ACC112 (cell line): Measurements from ENCODE around the gene OR9Q2.
"Not testable (repeated sequence)": the region's sequence is repeated elsewhere in the genome, so short reads cannot be mapped to it uniquely, and the experiment has no call there.

Experiments used
- H2AFZ ChIP-seq: fragments of 200-600 bp; sonication (generic); one replicate; pipeline ENCODE4 v1.6.0; 2017; ENCODE audit warnings: antibody characterized with exemption, low read length; ENCODE audit not compliant: unreplicated experiment
- H3K27ac ChIP-seq: fragments of 200-600 bp; sonication (generic); 2 replicates; pipeline ENCODE4 v1.5.1; 2014; ENCODE audit warnings: low read depth, mild to moderate bottlenecking, antibody characterized with exemption, low read length, moderate library complexity
- H3K27me3 ChIP-seq: fragments of 200-600 bp; sonication (generic); 2 replicates; pipeline ENCODE4 v1.6.1; 2014; ENCODE audit warnings: mild to moderate bottlenecking, antibody characterized with exemption, low read length, moderate library complexity, mixed read lengths; ENCODE audit not compliant: insufficient read depth
- H3K36me3 ChIP-seq: fragments of 200-600 bp; sonication (generic); 2 replicates; pipeline ENCODE4 v1.6.1; 2016; ENCODE audit warnings: mild to moderate bottlenecking, antibody characterized with exemption, low read length, moderate library complexity, mixed read lengths; ENCODE audit not compliant: insufficient read depth
- H3K4me1 ChIP-seq: fragments of 200-600 bp; sonication (generic); one replicate; pipeline ENCODE4 v1.6.1; 2016; ENCODE audit warnings: low read length, mixed read lengths; ENCODE audit not compliant: insufficient read depth, unreplicated experiment, control insufficient read depth
- H3K4me3 ChIP-seq: fragments of 200-600 bp; sonication (generic); 2 replicates; pipeline ENCODE4 v1.5.1; 2014; ENCODE audit warnings: mild to moderate bottlenecking, low read depth, low read length
- H3K79me2 ChIP-seq: fragments of 200-600 bp; sonication (generic); one replicate; pipeline ENCODE4 v1.6.0; 2016; ENCODE audit warnings: low read length; ENCODE audit not compliant: control insufficient read depth, unreplicated experiment, insufficient read depth

Gene OR9Q2

DNA sequence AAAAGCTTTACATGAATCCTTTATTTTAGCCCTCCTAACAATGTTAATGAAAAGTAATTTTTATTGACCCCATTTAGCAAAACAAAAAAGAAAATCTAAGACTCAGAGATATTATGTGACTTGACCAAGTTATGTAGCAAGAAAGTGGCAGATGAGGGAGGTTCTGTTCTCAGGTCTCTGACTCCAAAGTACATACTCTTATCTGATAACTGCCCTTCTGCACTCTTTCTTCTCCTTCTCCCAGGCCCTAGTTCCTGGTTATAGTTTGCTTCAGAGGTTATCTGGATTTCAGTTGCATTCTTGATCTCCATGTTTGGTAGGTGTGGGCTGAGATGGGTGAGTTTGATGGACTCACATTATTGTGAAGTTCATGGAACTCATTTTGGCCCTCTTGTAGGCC lies 4.5 kb downstream of the OR9Q2 start:
- Histone ChIP-seq H3K27ac (no peak overlapping the region), H3K79me2 (no peaks in the 10 kb centered on the region), H3K27me3 (peaks cover 19% of the 10 kb centered on the region; the same call in 1 of the 2 replicates), H3K4me1 (no peaks in the 10 kb centered on the region), H3K36me3 (no peaks in the 10 kb centered on the region), H3K4me3 (no peak overlapping the region), H2AFZ (no peak overlapping the region)

DNA sequence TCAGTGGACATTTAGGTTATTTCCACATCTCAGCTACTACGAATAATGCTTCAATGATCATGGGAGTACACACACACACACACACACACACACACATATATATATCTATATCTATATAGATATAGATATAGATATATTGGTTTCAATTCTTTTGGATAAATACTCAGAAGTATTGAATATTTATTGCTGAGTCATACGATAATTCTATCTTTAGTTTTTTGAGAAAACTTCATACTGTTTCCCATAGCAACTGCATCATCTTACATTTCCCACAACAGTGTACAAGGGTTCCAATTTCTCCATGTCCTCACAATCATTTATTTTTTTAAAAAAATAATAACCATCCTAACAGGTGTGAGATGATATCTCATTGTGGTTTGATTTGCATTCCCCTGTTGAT lies 7.1 kb downstream of the OR9Q2 start:
- H3K4me3 ChIP-seq: no peak overlapping the region
- no peak overlapping the region for H2AFZ ChIP-seq
- no peaks in the 10 kb centered on the region for H3K4me1 ChIP-seq
- H3K79me2 ChIP-seq: no peaks in the 10 kb centered on the region
- peaks cover 5% of the 10 kb centered on the region; the same call in 1 of the 2 replicates for H3K27me3 ChIP-seq
- H3K36me3 ChIP-seq: no peaks in the 10 kb centered on the region
- H3K27ac ChIP-seq: no peak overlapping the region

DNA sequence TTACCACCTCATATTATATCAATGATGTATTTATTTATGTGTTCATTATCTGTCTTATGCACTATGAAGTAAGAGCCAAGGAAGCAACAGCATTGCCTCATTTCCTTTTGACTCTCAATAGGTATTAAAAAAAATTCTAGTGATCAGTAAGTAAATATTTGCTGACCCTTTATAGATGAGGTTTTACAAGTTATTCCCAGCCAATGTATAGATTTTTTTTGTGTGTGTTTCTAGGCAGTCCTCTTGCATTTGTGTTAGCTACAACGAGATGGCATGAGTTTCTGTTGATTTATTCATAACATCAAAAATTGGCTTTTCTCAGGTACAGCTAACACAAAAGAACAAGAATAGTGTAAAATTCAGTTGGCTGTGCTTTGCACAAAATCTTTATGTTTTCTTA lies 10.4 kb downstream of the OR9Q2 start:
- H3K4me1 ChIP-seq: no peaks in the 10 kb centered on the region
- no peaks in the 10 kb centered on the region for H3K36me3 ChIP-seq
- peaks cover 2% of the 10 kb centered on the region; the same call in 1 of the 2 replicates for H3K27me3 ChIP-seq
- no peak overlapping the region for H2AFZ ChIP-seq
- H3K4me3 ChIP-seq: no peak overlapping the region
- H3K27ac ChIP-seq: no peak overlapping the region
- H3K79me2 ChIP-seq: no peaks in the 10 kb centered on the region

DNA sequence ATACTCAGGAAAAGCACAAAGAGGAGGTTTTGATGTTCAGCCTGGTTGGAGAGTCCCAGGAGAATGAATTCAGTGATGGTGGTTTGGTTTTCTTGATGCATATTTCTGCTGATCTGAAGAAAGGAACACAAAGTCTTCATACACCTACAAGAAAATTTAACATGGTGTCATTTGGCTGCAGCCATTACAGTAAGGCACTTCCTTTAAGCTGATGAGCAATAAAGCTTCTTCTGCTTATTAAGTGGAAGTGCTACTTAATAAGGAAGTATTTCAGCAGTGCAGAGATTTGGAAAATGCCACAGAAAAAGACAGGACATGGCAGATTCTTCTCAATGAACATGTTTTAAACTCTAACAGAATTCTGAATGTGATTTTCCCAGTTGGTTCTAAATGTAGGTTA lies 15.2 kb downstream of the OR9Q2 start, which contains the start of gene OR1S2:
Gene OR1S2 (minus strand): TSS at position 101 of the 400 bp plus-strand sequence. CDS start 0 bp downstream, at position 101.
- Histone ChIP-seq H2AFZ (no peak within 1 kb of the TSS), H3K4me3 (no peak within 1 kb of the TSS), H3K79me2 (no peaks in the 10 kb centered on the region), H3K27ac (no peak within 1 kb of the TSS), H3K27me3 (no peaks in the 10 kb centered on the region), H3K4me1 (no peaks in the 10 kb centered on the region), H3K36me3 (no peaks in the 10 kb centered on the region)

DNA sequence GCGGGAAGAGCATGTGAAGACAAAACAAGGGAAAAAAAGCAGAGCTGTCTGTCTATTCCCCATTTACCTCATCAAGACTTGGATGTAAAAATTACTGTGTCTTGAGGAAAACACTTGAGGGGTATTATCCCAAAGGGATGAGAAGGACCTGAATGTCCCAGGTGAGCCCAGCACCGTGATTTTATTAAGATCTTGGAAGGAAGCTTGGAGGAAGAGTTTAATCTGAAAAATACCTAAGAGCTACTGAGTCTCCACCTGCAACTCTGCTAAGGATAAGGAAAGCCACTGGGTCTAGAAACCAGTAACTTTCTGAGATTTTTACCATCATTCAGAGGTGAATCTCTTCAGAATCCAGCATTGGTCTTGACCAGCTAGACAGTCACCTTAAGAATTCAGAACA lies 23.6 kb downstream of the OR9Q2 start, which contains the start of gene OR1S1:
Gene OR1S1 (plus strand): TSS at position 301 of the 400 bp plus-strand sequence.
- not testable (repeated sequence) for H3K4me3 ChIP-seq, H3K36me3 ChIP-seq, H3K27ac ChIP-seq, H3K27me3 ChIP-seq, H2AFZ ChIP-seq, H3K4me1 ChIP-seq, H3K79me2 ChIP-seq

DNA sequence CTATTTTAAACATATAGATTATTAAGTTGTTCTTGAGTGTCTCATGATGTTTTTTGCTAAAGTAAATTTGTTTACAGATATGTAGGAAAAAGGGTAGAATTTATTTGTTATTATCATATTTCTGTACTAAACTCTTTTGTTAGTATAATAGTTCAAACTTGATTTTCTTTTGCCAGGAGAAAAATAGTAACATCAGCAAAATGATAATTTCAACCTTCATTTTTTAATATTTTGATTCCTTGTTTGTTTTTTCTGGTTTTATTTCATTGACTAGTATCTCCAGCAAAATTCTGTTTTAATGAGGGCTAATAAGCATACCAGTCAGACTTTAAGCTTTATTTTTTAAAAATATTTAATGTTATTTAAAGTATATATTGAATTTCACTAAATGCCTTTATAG lies 27.6 kb downstream of the OR9Q2 start:
- no peaks in the 10 kb centered on the region for H3K27me3 ChIP-seq
- H3K27ac ChIP-seq: no peak overlapping the region
- H2AFZ ChIP-seq: no peak overlapping the region
- H3K79me2 ChIP-seq: no peaks in the 10 kb centered on the region
- no peaks in the 10 kb centered on the region for H3K36me3 ChIP-seq
- H3K4me3 ChIP-seq: no peak overlapping the region
- H3K4me1 ChIP-seq: no peaks in the 10 kb centered on the region

DNA sequence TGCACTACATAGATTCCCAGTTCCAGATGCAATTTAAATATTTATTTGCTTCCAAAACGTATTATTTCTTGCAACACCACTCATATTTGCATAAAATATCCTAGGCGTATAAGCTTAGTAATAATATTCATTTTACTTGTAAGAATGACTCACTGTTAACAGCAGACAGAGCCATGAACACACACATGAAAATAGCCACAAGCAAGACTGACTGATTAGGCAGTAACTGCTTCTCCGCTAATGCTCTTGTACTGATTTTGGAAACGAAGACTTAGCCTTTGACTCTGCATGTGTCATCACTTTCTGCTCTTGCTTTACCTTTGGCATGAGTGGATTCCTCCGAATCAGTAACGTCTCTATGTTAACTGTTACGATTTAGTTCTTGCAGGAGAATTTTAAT lies 33.9 kb downstream of the OR9Q2 start:
- no peaks in the 10 kb centered on the region for H3K27me3 ChIP-seq
- no peak overlapping the region for H3K4me3 ChIP-seq
- no peaks in the 10 kb centered on the region for H3K4me1 ChIP-seq
- no peaks in the 10 kb centered on the region for H3K79me2 ChIP-seq
- H2AFZ ChIP-seq: no peak overlapping the region
- no peak overlapping the region for H3K27ac ChIP-seq
- H3K36me3 ChIP-seq: no peaks in the 10 kb centered on the region

DNA sequence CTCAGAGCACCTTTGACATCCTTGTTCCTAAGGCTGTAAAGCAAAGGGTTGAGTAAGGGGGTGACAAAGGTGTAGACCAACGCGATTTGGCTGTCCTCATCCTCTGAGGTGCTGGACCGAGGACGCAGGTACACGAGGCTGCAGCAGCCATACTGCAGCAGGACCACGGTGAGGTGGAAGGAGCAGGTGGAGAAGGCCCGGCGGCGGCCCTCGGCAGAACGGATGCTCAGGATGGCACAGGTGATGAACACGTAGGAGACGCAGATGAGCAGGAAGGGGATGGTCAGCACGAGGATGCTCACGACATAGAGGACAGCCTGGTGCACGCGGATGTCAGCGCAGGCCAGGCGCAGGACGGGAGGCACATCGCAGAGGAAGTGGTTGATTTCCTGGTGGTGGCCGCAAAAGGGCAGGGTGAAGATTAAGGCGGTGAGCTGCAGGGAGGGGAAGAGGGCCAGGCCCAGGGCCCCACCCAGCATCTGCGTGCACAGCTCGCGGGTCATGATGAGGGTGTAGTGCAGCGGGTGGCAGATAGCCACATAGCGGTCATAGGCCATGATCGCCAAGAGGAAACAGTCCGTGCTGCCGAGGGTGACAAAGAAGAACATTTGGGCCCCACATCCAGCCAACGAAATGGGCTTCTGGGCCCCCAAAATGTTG lies 39.2 kb downstream of the OR9Q2 start:
- Histone ChIP-seq H3K4me1 (no peaks in the 10 kb centered on the region), H3K27ac (no peak overlapping the region)

More for the DNA sequence above, 39.2 kb downstream of the OR9Q2 start:
- H3K27me3 ChIP-seq: no peaks in the 10 kb centered on the region
- no peaks in the 10 kb centered on the region for H3K36me3 ChIP-seq
- no peak overlapping the region for H2AFZ ChIP-seq
- H3K79me2 ChIP-seq: no peaks in the 10 kb centered on the region
- no peak overlapping the region for H3K4me3 ChIP-seq
